ENCODE results near the gene IL6.

DNA sequence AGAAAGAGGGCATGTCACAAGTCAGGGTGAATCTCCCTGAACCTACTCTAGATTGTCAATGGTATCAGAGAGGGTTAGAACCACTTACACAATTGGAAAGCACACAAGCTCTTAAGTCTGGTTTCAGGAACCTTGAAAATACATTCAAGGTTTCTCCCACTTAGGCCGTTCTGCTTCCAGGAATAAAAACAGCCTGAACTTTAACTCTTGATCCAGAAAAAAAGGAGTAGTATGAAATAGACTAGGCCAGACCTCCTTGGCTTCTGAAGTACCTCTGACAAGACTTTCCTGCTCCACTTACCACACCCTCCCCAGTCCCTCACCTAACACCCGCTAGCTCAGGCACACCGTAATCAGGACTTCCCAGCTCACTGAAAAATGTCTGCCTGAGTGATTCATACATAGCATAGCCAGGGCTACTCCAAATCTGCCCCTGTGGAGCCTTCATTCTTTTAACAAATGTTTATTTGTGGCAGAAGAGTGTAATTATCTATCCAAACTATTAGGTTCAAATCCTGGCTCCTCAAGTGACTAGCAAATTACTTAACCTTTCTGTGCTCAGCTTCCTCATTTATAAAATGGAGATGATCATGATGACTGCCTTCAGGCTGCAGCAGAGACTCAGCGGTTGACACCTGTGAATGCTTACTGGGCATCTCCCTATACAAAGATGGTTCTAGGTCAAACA is 30.3 kb upstream of the IL6 start:
- TF ChIP-seq SPI1 (IDR thresholded peaks at IDR 0.05; ENCODE audit: low read depth, low read length) (no peak), POLR2A (IDR thresholded peaks at IDR 0.05; ENCODE audit: low read depth, low read length) (no peak), POLR2AphosphoS5 (IDR thresholded peaks at IDR 0.05; ENCODE audit: low read depth, low read length) (no peak), PAX5 (IDR thresholded peaks at IDR 0.05; ENCODE audit: insufficient read depth, low read length, severe bottlenecking) (no peak), TAF1 (IDR thresholded peaks at IDR 0.05; ENCODE audit: low read depth, low read length) (no peak), POU2F2 (IDR thresholded peaks at IDR 0.05; ENCODE audit: low read depth, low read length) (no peak)
